Activated T-cell treated with anti-CD3 and anti-CD28 coated beads, Interleukin-2, amount 50 U/mL, for 72 hours (primary cell): Measurements from ENCODE around the gene BLTP1. TPM values are rescaled to one million over a fixed set of nuclear protein-coding genes. Genes with fewer than 3 reads are reported as not detected.

Experiments
- ATAC-seq, 2 donors: fragments of 150-1000 bp; cut with Tn5 transposase; replicated peaks in 1 of 2; 2 replicates each; pipeline ENCODE4 v1.10.0; 2021; ENCODE audit warnings: moderate library complexity in 2 of 2, mild to moderate bottlenecking in 1 of 2
- DNase-seq, 2 donors: peaks; one replicate each; pipeline ENCODE4 v3.0.0; 2021 to 2022; ENCODE audit warnings: mixed read lengths in 1 of 2
- H3K27ac Mint-ChIP-seq: one replicate; pipeline ENCODE4 v1.8.0; 2022; ENCODE audit warnings: mild to moderate bottlenecking, moderate library complexity, mixed read lengths
- H3K27me3 Mint-ChIP-seq: one replicate; pipeline ENCODE4 v1.8.0; 2022; ENCODE audit warnings: low read depth, mixed read lengths
- H3K36me3 Mint-ChIP-seq, 2 donors: one replicate each; pipeline ENCODE4 v1.8.0; 2022; ENCODE audit warnings: mixed read lengths in 2 of 2, mild to moderate bottlenecking in 1 of 2; ENCODE audit not compliant: insufficient read depth in 2 of 2
- H3K4me1 Mint-ChIP-seq: one replicate; pipeline ENCODE4 v1.8.0; 2022; ENCODE audit warnings: low read depth, mixed read lengths
- H3K4me3 Mint-ChIP-seq, 2 donors: one replicate each; pipeline ENCODE4 v1.8.0; 2022; ENCODE audit warnings: mild to moderate bottlenecking in 2 of 2, mixed read lengths in 2 of 2, moderate library complexity in 2 of 2
- H3K9me3 Mint-ChIP-seq, 2 donors: one replicate each; pipeline ENCODE4 v1.8.0; 2022; ENCODE audit warnings: mixed read lengths in 2 of 2
- total RNA-seq, 2 donors: library from RNA; stranded (reverse); gene quantifications; one replicate each; pipeline ENCODE4 v1.2.3, GENCODE V29; 2022

BLTP1 gene
- total RNA-seq, 2 donors from 2014 or later, result 46.1 to 49.2 TPM

DNA sequence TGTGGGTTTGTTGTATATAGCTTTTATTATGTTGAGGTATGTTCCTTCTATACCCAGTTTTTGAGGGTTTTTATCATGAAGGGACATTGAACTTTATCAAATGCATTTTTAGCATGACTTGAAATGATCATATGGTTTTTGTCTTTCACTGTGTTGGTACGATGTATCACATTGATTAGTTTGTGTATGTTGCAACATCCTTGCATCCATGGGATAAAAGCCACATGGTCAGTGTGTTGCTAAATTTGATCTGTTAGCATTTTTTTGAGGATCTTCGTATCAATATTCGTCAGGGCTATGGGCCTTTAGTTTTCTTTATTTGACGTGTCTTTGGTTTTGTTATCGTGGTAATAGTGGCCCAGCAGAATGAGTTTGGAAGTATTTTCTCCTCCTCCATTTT is 11.3 kb upstream of the BLTP1 start:
- no peak for ATAC-seq
- Mint-ChIP-seq H3K4me3 (no peak overlapping the region), H3K36me3 (no peaks in the 10 kb centered on the region), H3K27me3 (peaks cover 5% of the 10 kb centered on the region), H3K4me1 (no peaks in the 10 kb centered on the region), H3K27ac (no peak overlapping the region), H3K9me3 (no peaks in the 10 kb centered on the region)
- DNase-seq, result no peak

DNA sequence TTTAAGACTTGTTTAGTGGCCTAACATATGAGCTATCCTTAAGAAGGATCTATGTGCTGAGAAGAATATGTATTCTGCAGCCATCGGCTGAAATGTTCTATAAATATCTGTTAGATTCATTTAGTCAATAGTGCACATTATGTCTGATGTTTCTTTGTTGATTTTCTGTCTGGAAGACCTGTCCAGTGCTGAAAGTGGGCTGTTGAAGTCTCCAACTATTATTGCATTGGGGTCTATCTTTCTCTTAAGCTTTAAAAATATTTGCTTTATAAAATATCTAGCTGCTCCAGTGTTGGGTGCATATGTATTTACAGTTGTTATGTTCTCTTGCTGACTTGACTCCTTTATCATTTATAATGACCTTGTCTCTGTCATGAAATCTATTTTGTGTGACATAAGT is 9.4 kb upstream of the BLTP1 start:
- Mint-ChIP-seq H3K4me1 (no peaks in the 10 kb centered on the region), H3K36me3 (no peaks in the 10 kb centered on the region), H3K9me3 (no peaks in the 10 kb centered on the region), H3K27me3 (peaks cover 5% of the 10 kb centered on the region), H3K4me3 (no peak overlapping the region), H3K27ac (no peak overlapping the region)
- DNase-seq (no peak), ATAC-seq (no peak)

DNA sequence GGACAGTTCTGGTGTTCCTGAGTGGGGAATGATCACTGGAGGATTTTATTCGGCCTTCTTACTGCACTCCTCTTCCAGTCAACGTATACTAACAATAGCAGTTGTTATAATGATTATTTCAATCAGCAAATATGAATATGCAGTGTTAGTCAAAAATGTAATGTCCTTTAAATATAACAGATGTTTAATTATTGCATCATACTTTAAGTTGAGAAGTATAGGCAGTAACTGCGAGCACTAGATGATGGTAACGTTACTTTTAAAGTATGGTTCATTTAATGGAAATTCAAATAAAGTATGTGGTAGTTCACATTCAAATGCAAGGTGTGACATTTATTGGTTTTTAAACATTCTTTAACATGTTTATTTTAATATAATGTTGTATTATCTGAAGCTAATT is 5.5 kb upstream of the BLTP1 start:
- peaks cover 5% of the 10 kb centered on the region for H3K27me3 Mint-ChIP-seq
- H3K4me3 Mint-ChIP-seq, result no peak overlapping the region
- ATAC-seq, result no peak
- no peak overlapping the region for H3K27ac Mint-ChIP-seq
- no peaks in the 10 kb centered on the region for H3K9me3 Mint-ChIP-seq
- peaks cover 23% of the 10 kb centered on the region for H3K4me1 Mint-ChIP-seq
- no peak for DNase-seq
- no peaks in the 10 kb centered on the region for H3K36me3 Mint-ChIP-seq

DNA sequence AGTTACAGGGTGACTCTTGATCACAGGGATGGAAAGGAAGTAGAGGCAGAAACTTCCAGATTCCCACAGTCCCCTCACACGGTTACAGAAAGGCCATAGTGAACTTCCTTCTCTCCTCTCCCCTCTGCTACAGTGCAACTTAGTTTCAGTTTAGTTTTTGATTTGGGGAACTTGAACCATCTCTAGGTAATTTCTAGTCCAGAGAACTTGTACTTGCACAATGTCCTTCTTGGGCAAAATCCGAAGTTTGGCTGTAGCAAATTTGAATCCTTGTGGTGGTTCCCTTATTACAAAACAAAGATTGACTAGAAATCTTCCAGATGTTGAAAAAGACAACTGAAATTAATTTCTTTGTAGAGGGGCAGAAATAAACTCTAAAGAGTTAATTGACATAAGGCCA is 1.2 kb upstream of the BLTP1 start:
- no peak for DNase-seq
- Mint-ChIP-seq H3K27me3 (no peaks in the 10 kb centered on the region), H3K36me3 (peaks cover 5 to 11% of the 10 kb centered on the region in 2 donors), H3K4me3 (peak overlapping the region; percentile 95 to 97), H3K27ac (peak overlapping the region; percentile 95), H3K9me3 (peaks cover 0 to 2% of the 10 kb centered on the region in 2 donors), H3K4me1 (peaks cover 45% of the 10 kb centered on the region)
- ATAC-seq, result no peak

DNA sequence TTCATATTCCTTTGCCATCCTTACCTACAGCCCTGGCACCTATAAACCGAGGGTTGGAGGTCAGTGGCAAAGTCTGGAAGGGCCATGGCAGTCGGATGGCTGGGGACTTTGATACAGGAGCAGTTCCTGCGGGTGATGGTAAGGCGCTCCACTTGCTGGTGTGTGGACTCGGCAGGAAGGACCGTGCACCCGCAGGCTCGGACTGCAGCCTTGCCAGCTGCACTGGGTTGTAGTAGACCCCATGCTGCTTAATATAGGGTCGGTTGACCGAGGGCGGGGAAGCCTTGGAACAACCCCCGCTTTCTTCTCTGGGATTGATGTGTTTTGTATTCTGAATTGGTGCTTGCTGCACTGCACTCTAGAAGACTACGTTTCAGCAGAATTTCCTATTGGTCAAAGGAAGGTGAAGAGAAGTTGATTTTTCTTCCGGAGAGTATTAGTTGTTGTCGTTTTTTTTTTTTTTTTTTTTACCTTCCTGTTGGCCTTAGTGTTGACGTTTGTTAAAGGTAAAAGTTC is 638 bp downstream of the BLTP1 start:
- ATAC-seq, result peak; percentile 40 to 44
- Mint-ChIP-seq H3K4me1 (peaks cover 62% of the 10 kb centered on the region), H3K27me3 (no peaks in the 10 kb centered on the region), H3K27ac (peak overlapping the region; percentile 84), H3K36me3 (peaks cover 8 to 21% of the 10 kb centered on the region in 2 donors), H3K9me3 (peaks cover 0 to 2% of the 10 kb centered on the region in 2 donors), H3K4me3 (peak overlapping the region; percentile 95 to 97)
- DNase-seq, result peak; percentile 40

DNA sequence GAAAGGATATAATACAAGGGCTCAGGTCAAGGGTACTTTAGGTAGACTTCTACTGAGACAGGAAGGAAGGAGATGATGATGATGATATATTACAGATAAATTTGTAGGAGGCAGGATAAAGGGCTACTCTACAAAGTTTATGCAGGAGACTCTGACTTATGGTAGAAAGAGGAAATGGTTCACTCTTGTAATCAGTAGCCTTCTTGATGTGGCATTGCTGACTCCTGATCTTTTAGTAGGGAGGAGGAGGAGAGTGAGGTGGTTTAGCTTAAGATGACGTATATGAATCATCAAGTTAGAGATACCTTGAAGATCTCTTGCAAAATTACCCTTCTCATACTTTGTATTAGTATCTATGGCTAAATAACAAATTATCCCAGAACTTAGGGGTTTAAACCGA is 4.7 kb downstream of the BLTP1 start:
- H3K4me1 Mint-ChIP-seq, result peaks cover 51% of the 10 kb centered on the region
- H3K27me3 Mint-ChIP-seq, result no peaks in the 10 kb centered on the region
- no peak for DNase-seq
- H3K36me3 Mint-ChIP-seq, result peaks cover 8 to 21% of the 10 kb centered on the region in 2 donors
- H3K9me3 Mint-ChIP-seq, result peaks cover 0 to 2% of the 10 kb centered on the region in 2 donors
- peak overlapping the region; percentile 43 for H3K27ac Mint-ChIP-seq
- peak overlapping the region in 1 of 2 donors; percentile 47 for H3K4me3 Mint-ChIP-seq
- ATAC-seq, result peak; percentile 55 to 58

DNA sequence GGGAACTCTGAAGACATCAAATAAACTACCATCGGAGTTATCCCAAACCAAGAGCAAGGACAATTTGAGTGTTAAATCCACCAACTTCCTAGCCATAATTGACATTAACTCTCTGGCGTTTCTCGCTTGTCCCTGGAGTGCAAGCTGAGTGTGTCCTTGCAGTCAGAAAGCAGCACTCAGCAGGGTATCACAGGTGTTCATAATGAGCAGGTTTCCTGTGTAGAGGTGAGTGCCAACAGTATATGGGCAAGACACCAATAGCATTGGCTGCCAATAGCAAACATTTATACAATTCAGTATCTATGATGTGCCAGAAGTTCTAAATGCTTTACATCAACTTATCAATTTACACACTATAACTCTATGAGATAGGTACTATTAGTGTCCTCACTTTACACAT is 11.2 kb downstream of the BLTP1 start:
- Mint-ChIP-seq H3K4me3 (no peak overlapping the region), H3K36me3 (peaks cover 0 to 2% of the 10 kb centered on the region in 2 donors), H3K27ac (peak overlapping the region; percentile 66), H3K4me1 (peaks cover 13% of the 10 kb centered on the region), H3K9me3 (no peaks in the 10 kb centered on the region), H3K27me3 (no peaks in the 10 kb centered on the region)
- DNase-seq, result no peak
- no peak for ATAC-seq

DNA sequence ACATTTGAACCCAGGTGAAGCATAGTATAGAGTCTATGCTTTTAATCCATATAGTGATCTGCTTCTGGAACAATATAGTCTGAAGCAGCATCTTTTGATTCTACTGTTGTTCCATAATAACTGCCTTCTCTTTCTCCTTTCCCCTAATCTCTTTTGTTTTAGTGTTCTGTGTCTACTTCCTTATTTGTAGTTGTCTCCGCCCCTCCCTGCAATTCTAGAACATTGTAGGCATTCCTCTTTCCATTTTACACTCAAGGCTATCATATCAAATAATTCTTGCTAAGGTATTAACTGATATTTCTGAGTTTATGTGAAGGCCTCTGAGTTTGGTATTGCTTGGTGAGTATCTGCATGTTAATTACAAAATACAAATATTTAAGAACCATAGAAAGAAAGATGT is 11.6 kb downstream of the BLTP1 start:
- Mint-ChIP-seq H3K27me3 (no peaks in the 10 kb centered on the region), H3K4me3 (no peak overlapping the region), H3K9me3 (no peaks in the 10 kb centered on the region), H3K4me1 (peaks cover 13% of the 10 kb centered on the region), H3K36me3 (peaks cover 0 to 2% of the 10 kb centered on the region in 2 donors), H3K27ac (no peak overlapping the region)
- no peak for DNase-seq
- ATAC-seq, result no peak

DNA sequence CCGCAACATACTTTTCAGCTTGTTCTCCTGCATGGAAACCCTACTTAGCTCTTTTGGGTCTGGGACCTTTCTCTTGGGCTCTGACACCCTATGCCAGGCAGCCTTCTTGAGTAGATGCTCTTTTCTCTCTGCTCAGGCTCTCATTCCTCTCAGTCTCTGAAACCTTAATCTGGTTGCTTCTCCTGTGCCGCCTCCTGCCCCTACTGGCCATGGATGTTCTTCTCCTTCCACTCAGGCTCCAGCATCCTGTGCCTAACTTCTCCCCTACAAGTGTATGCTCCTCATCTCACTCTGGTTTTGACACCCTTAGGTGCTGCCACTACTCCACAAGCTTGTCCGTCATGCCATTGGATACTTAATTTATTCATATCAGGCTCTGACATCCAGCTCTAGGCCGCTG is 15.2 kb downstream of the BLTP1 start:
- H3K36me3 Mint-ChIP-seq, result no peaks in the 10 kb centered on the region
- H3K27ac Mint-ChIP-seq, result no peak overlapping the region
- H3K9me3 Mint-ChIP-seq, result no peaks in the 10 kb centered on the region
- DNase-seq (no peak), ATAC-seq (no peak)
- no peaks in the 10 kb centered on the region for H3K27me3 Mint-ChIP-seq
- no peak overlapping the region for H3K4me3 Mint-ChIP-seq
- peaks cover 6% of the 10 kb centered on the region for H3K4me1 Mint-ChIP-seq

DNA sequence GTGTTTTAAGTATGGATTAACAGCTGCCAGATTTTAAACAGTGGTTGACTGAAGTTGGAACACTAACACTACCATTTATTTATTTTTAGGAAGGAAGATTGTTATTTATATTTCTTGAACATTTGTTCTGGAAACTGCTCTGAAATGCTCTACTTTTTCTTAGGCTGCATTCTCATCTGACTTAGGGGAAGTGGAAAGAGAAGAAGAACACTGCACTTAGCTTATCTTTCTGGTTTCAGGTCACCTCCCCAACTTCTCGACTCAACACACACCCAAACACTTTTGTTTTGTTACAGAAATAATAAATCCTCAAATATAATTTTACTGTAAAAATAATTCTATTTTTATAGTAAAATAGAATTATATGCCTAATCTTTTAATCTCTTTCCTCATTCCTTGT is 18.6 kb downstream of the BLTP1 start:
- no peaks in the 10 kb centered on the region for H3K27me3 Mint-ChIP-seq
- no peaks in the 10 kb centered on the region for H3K36me3 Mint-ChIP-seq
- H3K27ac Mint-ChIP-seq, result no peak overlapping the region
- ATAC-seq, result no peak
- no peak for DNase-seq
- H3K9me3 Mint-ChIP-seq, result no peaks in the 10 kb centered on the region
- H3K4me1 Mint-ChIP-seq, result peaks cover 6% of the 10 kb centered on the region
- no peak overlapping the region for H3K4me3 Mint-ChIP-seq

DNA sequence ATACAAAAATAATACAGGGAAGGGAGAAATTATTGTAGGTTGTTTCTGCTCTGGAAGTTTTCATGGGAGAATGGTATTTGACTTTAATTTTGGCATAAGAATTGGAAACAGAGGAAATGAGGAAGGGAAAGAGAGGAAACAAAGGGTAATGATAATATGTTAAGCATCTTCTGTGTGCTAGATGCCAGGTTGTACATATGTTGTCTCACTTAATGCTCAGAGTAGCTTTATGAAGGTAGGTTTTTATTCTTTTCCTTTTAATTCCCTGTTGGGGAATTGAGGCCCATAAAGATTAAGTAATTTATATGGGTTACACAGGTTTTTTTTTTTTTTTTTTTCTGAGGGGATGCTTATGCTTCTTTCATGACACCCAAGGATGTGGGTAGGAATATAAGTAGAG is 19.2 kb downstream of the BLTP1 start:
- Mint-ChIP-seq H3K4me3 (no peak overlapping the region), H3K4me1 (peaks cover 6% of the 10 kb centered on the region), H3K36me3 (no peaks in the 10 kb centered on the region), H3K9me3 (no peaks in the 10 kb centered on the region), H3K27ac (no peak overlapping the region), H3K27me3 (no peaks in the 10 kb centered on the region)
- DNase-seq (no peak), ATAC-seq (no peak)

DNA sequence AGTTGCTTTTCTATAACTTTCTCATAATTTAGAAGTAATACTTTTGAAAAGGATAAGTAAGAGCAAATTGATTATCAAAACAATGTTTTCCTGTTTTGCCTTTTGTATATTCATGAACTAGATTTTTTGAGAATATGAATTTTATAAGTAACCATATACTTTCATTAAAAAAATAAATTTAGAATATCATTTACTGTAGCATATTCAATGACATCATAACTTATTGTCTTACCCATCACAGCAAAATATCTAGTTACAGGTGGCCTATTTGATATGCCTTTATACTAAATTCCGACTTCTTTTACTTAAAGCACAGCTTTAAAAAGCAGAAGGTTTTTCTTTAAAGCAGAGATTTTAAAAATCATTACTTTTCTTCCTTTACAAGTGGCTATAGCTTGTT is 20.1 kb downstream of the BLTP1 start:
- DNase-seq, result no peak
- Mint-ChIP-seq H3K4me3 (no peak overlapping the region), H3K4me1 (peaks cover 6% of the 10 kb centered on the region), H3K36me3 (peaks cover 3 to 4% of the 10 kb centered on the region in 2 donors), H3K27ac (no peak overlapping the region), H3K9me3 (no peaks in the 10 kb centered on the region), H3K27me3 (no peaks in the 10 kb centered on the region)
- ATAC-seq, result no peak

DNA sequence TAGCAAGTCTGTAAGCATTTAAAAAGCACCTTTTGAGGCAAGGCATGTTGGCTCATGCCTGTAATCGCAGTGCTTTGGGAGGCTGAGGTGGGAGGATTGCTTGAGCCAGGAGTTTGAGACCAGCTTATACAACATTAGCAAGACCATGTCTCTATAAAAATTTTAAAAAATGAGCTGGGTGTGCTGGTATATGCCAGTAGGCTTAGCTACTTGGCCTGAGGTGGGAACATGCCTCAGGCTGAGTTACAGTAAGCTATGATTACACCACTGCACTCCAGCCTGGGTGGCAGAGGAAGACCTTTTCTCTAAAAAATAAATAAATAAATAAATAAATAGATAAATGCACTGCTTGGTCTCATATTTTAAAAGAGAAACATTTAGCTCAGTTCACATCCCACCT is 26.8 kb downstream of the BLTP1 start:
- Mint-ChIP-seq H3K4me3 (no peak overlapping the region), H3K27ac (no peak overlapping the region), H3K4me1 (peaks cover 6% of the 10 kb centered on the region), H3K9me3 (no peaks in the 10 kb centered on the region), H3K27me3 (no peaks in the 10 kb centered on the region), H3K36me3 (peaks cover 6 to 11% of the 10 kb centered on the region in 2 donors)
- ATAC-seq, result no peak
- DNase-seq, result no peak

DNA sequence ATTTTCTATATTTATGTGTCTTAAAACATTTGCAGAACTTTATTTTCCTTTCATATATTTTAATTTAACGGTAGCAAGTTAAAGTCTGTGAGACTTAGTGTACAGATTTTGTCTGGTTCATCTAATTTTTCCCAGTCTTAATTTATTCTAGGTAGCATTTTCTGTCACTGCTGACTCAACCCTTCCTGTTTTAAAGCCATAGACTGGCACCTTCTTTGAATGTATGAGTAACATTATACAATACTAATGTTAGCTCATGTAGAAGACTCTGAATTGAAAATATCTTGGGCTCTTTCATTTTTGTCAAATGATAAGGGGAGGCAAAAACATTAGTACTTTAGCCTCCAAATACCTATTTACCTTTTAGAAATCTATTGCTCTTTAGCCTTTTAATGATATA is 43.6 kb downstream of the BLTP1 start:
- Mint-ChIP-seq H3K9me3 (no peaks in the 10 kb centered on the region), H3K36me3 (no peaks in the 10 kb centered on the region), H3K27me3 (no peaks in the 10 kb centered on the region), H3K4me1 (peaks cover 12% of the 10 kb centered on the region), H3K27ac (no peak overlapping the region), H3K4me3 (no peak overlapping the region)
- ATAC-seq (peak in 1 of 2 donors; percentile 80), DNase-seq (no peak)
